BE2C (cell line): Measurements from ENCODE around the gene FAM120B.

Experiments used
- DNase-seq: peaks from one replicate; pipeline ENCODE4 v3.0.0-alpha.2; 2020
- H3K27me3 ChIP-seq: fragments of 250-450 bp; sonication (Bioruptor Pico); 2 replicates; pipeline ENCODE4 v1.5.1; 2020; ENCODE audit warnings: mild to moderate bottlenecking
- H3K36me3 ChIP-seq: fragments of 250-450 bp; sonication (Bioruptor Pico); 2 replicates; pipeline ENCODE4 v1.5.1; 2020; ENCODE audit warnings: mild to moderate bottlenecking
- H3K4me1 ChIP-seq: fragments of 250-450 bp; sonication (Bioruptor Pico); 2 replicates; pipeline ENCODE4 v1.5.1; 2020
- H3K4me3 ChIP-seq: 2 replicates; pipeline ENCODE4 v1.5.1; 2011; ENCODE audit warnings: low read depth, low read length
- H3K9me3 ChIP-seq: fragments of 250-450 bp; sonication (Bioruptor Pico); 2 replicates; pipeline ENCODE4 v1.5.1; 2020
- TF ChIP-seq, protein P1 (sequence below): IDR thresholded peaks from 2 replicates; pipeline ENCODE4 v1.5.1; 2012; ENCODE audit warnings: mild to moderate bottlenecking, low read depth, low read length

FAM120B gene

DNA sequence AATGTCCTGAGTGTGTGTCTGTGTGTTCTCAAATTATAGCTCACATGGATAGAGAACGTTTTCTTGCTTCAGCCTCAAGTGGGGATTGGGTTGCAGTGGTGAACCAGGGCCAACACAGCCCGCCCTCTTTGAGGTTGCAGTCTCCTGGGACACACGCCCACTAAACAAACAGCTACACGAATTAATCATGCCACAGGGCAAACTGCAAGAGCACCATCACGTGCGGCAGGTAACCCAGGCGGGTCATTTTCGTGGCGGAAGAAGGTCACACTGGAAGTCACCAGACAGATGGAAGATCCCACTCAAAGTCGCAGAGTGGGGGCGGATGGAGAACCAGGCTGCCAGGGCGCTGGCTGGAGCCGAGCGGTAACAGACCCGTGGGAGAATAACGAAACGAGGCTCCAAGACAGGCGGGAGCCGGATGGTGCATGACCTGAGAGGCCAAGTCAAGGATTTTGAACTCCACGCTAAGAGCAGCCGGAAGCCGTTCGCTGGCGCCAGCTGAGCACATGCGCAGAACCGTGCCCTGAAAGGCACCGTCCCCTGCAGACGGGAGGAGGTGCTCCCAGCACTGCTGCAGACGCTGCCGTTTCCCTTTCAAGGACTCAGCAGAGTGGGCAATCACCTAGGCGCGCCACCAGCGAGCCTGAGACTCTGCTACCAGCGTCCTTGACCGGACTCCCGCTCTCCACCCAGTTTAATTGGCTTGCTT is 26.4 kb upstream of the FAM120B start:
- Histone ChIP-seq H3K4me3 (peak overlapping the region; percentile 72), H3K27me3 (0 out of 2 replicates have a peak, but pooled peaks cover 5% of the 10 kb centered on the region), H3K36me3 (no peaks in the 10 kb centered on the region), H3K4me1 (no peaks in the 10 kb centered on the region), H3K9me3 (no peaks in the 10 kb centered on the region)
- TF ChIP-seq, protein P1, sequence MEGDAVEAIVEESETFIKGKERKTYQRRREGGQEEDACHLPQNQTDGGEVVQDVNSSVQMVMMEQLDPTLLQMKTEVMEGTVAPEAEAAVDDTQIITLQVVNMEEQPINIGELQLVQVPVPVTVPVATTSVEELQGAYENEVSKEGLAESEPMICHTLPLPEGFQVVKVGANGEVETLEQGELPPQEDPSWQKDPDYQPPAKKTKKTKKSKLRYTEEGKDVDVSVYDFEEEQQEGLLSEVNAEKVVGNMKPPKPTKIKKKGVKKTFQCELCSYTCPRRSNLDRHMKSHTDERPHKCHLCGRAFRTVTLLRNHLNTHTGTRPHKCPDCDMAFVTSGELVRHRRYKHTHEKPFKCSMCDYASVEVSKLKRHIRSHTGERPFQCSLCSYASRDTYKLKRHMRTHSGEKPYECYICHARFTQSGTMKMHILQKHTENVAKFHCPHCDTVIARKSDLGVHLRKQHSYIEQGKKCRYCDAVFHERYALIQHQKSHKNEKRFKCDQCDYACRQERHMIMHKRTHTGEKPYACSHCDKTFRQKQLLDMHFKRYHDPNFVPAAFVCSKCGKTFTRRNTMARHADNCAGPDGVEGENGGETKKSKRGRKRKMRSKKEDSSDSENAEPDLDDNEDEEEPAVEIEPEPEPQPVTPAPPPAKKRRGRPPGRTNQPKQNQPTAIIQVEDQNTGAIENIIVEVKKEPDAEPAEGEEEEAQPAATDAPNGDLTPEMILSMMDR = no peak
- peak; percentile 69 for DNase-seq

DNA sequence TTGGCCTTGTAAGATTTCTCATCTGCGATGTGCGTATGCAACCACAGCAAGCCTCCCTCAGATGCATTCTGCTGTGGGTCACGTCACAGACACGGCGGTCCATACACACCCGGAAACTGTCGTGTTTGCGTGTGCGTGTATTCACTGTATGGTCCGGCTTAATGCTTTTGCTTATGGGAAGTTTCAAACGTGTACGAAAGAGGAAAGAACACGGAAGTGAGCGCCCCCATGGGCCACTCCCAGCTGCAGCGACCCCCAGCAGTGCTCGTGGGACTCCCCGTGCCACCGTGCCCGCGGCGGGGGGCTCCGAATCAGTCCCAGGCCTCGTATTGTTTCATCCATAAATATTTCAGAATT is 25.9 kb upstream of the FAM120B start:
- Histone ChIP-seq H3K4me3 (peak overlapping the region; percentile 72), H3K36me3 (no peaks in the 10 kb centered on the region), H3K4me1 (peaks cover under 1% of the 10 kb centered on the region; the same call in 1 of the 2 replicates), H3K27me3 (0 out of 2 replicates have a peak, but pooled peaks cover 5% of the 10 kb centered on the region), H3K9me3 (no peaks in the 10 kb centered on the region)
- TF ChIP-seq, protein P1 = no peak
- no peak for DNase-seq

DNA sequence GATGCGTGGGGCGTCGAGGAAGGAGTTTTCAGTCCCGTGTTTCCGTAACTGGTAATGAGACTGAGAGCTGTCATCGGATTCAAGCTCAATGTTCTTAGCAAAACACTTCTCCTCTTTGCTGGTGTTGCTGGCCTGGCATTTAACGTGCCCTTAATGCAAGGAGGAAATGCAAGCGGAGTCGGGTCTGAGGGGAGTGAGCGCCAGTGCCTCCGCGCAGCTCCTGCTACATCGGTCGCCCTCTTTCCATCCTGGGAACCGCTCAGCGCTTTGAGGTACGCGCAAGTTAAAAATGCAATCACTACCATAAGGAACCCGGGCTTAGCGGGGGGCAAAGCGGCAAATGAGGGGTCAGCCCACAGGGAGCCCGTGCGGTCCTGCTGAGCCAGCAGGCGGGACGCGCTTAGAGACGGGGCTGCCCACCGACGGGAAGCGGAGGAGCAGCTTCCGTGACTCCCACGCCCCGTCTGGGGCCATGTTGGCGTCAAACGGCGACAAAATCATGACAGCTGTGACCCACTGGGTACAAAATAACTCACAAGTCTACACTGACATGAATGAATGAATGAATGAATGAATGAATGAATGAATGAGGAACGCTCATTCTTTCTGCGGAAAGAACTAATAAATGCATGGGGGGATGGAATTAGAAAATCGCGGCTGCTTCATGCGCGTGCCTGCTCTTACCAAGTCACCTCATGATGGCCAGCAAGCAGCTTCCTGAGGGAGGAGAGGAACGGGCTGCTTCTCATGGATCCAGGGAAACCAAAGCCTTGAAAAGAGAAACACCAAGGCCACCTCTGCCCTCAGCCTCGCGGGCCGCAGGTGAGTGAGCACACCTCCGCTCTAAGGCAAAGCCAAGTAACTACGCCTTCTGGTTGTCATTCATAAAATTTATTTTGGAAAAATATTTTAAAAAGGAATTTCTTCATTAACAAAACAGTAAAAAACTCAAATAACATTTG is 24.9 kb upstream of the FAM120B start:
- Histone ChIP-seq H3K9me3 (no peaks in the 10 kb centered on the region), H3K36me3 (no peaks in the 10 kb centered on the region), H3K27me3 (0 out of 2 replicates have a peak, but pooled peaks cover 5% of the 10 kb centered on the region)

DNA sequence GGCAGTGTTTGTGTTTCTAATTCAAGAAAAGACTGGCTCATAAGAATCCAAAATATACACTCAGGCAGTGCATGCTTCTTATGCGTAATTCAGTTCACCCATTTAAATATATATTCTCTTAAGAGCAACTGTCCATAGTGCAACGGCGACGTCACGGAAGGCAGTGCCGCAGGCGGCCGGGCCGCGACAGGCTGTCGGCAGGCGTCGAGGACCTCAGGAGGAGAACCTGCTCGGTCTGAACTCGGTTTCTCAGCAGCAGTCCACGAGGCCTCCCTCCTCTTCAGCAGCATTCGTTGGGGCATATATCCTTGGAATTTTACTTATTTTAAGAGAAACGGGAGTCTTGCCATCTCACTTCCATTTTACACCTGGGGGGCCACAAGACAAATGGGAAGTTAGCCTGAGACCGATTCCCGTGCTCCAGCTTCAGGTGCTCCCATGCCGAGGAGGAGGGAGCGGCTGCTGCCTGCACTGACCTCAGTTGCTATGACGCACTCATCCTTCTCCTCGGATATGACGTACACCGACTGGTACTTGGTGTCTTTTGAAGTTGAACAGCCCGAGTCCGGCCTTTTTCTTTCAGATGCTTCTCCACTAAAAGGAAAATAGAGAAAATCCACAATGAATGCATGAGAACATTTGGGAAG is 23.9 kb upstream of the FAM120B start:
- H3K9me3 ChIP-seq = no peaks in the 10 kb centered on the region
- H3K36me3 ChIP-seq = no peaks in the 10 kb centered on the region
- peaks cover 8% of the 10 kb centered on the region; the same call in 1 of the 2 replicates for H3K4me1 ChIP-seq
- H3K27me3 ChIP-seq = peaks cover 11% of the 10 kb centered on the region
- no peak for DNase-seq
- no peak overlapping the region for H3K4me3 ChIP-seq
- TF ChIP-seq, protein P1 = no peak

More for the DNA sequence above, 24.9 kb upstream of the FAM120B start:
- Histone ChIP-seq H3K4me3 (no peak overlapping the region), H3K4me1 (peaks cover 8% of the 10 kb centered on the region; the same call in 1 of the 2 replicates)
- TF ChIP-seq, protein P1 = no peak
- DNase-seq = no peak

DNA sequence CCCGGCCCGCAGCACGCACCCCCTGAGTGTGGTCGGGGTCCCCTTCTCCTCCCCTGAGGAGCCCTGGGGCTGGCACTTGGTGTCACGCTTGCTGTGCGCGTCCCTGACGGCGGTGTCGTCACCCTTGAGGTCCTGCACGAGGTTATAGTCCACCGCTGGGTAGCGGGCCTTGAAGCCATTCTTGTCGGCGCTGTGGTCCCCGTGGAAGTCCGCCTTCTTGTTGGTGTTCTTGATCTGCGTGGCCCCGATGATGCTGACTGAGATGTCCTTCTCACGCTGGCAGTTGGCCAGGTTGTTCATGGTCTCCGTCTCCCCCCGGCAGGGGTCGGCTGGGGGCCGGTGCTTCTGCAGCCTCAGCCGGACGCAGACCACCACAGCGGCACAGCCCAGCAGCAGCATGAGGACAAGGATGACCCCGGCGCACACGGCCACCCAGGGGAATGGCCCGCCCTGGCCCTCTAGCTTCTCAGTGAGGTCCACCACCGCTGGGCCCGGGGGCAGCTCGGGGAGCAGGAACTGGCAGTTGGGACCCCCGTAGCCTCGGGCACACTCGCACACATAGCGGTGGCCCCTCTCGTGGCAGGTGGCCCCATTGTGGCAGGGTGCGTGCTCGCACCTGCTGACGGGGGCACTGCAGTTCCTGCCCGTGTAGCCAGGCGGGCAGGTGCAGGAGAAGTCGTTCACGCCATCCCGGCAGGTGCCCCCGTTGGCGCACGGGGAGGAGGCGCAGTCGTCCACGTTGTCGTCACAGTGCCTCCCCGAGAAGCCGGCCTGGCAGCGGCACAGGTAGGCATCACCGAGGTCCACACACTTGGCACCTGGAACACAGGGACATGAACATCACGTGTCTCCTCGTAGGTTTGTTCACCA is 23.1 kb upstream of the FAM120B start:
- TF ChIP-seq, protein P1 = no peak
- peaks cover 8% of the 10 kb centered on the region; the same call in 1 of the 2 replicates for H3K4me1 ChIP-seq
- no peak overlapping the region for H3K4me3 ChIP-seq
- DNase-seq = no peak
- H3K27me3 ChIP-seq = peaks cover 20% of the 10 kb centered on the region
- no peaks in the 10 kb centered on the region for H3K9me3 ChIP-seq
- H3K36me3 ChIP-seq = no peaks in the 10 kb centered on the region
